Measurements from ENCODE around the gene PTPN23. TPM values are rescaled to one million over a fixed set of nuclear protein-coding genes. Genes with fewer than 3 reads are reported as not detected.

PTPN23 gene
- total and polyA plus RNA-seq, 2 donors from 2014 or later: 12.6 to 48.5 TPM

- H3K4me3 ChIP-seq (ENCODE audit: low read length in 3 of 3): no peak overlapping the region
- DNase-seq: no peak
- TF ChIP-seq, protein P1, sequence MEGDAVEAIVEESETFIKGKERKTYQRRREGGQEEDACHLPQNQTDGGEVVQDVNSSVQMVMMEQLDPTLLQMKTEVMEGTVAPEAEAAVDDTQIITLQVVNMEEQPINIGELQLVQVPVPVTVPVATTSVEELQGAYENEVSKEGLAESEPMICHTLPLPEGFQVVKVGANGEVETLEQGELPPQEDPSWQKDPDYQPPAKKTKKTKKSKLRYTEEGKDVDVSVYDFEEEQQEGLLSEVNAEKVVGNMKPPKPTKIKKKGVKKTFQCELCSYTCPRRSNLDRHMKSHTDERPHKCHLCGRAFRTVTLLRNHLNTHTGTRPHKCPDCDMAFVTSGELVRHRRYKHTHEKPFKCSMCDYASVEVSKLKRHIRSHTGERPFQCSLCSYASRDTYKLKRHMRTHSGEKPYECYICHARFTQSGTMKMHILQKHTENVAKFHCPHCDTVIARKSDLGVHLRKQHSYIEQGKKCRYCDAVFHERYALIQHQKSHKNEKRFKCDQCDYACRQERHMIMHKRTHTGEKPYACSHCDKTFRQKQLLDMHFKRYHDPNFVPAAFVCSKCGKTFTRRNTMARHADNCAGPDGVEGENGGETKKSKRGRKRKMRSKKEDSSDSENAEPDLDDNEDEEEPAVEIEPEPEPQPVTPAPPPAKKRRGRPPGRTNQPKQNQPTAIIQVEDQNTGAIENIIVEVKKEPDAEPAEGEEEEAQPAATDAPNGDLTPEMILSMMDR (IDR thresholded peaks at IDR 0.05; ENCODE audit: borderline replicate concordance, extremely low read depth, insufficient read depth): no peak
- no peaks in the 10 kb centered on the region for H3K9me3 ChIP-seq (ENCODE audit: control insufficient read depth in 2 of 3, insufficient read depth in 1 of 3, low read length in 3 of 3)
- FAIRE-seq: no peak
- H3K9ac ChIP-seq (ENCODE audit: low read length in 3 of 3): no peak overlapping the region
- no peaks in the 10 kb centered on the region for H3K27me3 ChIP-seq (ENCODE audit: control insufficient read depth, insufficient read depth, low read length)
- H3K4me1 ChIP-seq (ENCODE audit: control insufficient read depth in 2 of 3, insufficient read depth in 2 of 3, low read depth in 1 of 3, low read length in 3 of 3): peaks cover 0 to 11% (median 10%) of the 10 kb centered on the region in 3 donors
- peaks cover 0 to 19% (median 16%) of the 10 kb centered on the region in 3 donors for H3K36me3 ChIP-seq (ENCODE audit: control insufficient read depth in 2 of 3, insufficient read depth in 3 of 3, low read length in 3 of 3)
- intact Hi-C loops (cut with DNase I): no loop called here
- no peak overlapping the region for H3K27ac ChIP-seq (ENCODE audit: low read depth in 2 of 2, low read length in 2 of 2)
Measured at GRCh38 chr3:47434849-47435248, 54.0 kb downstream of the PTPN23 start.

DNA sequence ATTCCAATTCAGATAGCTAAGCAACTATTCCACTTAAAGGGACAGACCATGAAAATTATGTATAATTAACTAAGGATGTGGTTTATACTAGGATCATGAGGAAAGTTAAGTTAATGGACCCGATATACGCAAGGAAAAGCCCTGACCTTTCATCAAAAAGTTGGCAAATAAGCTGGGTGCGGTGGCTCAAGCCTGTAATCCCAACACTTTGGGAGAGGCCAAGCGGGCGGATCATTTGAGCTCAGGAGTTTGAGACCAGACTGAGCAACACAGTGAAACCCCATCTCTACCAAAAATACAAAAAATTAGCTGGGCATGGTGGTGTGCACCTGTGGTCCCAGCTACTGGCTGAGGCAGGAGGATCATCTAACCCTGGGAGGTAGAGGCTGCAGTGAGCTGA, 55.4 kb downstream of the PTPN23 start:
- peaks cover 0 to 11% (median 7%) of the 10 kb centered on the region in 3 donors for H3K4me1 ChIP-seq (ENCODE audit: control insufficient read depth in 2 of 3, insufficient read depth in 2 of 3, low read depth in 1 of 3, low read length in 3 of 3)
- H3K9me3 ChIP-seq (ENCODE audit: control insufficient read depth in 2 of 3, insufficient read depth in 1 of 3, low read length in 3 of 3): no peaks in the 10 kb centered on the region
- peaks cover 0 to 21% (median 21%) of the 10 kb centered on the region in 3 donors for H3K36me3 ChIP-seq (ENCODE audit: control insufficient read depth in 2 of 3, insufficient read depth in 3 of 3, low read length in 3 of 3)
- intact Hi-C loops (cut with DNase I): no loop called here
- H3K27ac ChIP-seq (ENCODE audit: low read depth in 2 of 2, low read length in 2 of 2): no peak overlapping the region
- TF ChIP-seq, protein P1 (IDR thresholded peaks at IDR 0.05; ENCODE audit: borderline replicate concordance, extremely low read depth, insufficient read depth): no peak
- FAIRE-seq: no peak
- H3K9ac ChIP-seq (ENCODE audit: low read length in 3 of 3): no peak overlapping the region
- H3K4me3 ChIP-seq (ENCODE audit: low read length in 3 of 3): no peak overlapping the region
- no peak for DNase-seq
- no peaks in the 10 kb centered on the region for H3K27me3 ChIP-seq (ENCODE audit: control insufficient read depth, insufficient read depth, low read length)

GRCh38 chr3:47440131-47440530, 59.3 kb downstream of the PTPN23 start:
- no peaks in the 10 kb centered on the region for H3K9me3 ChIP-seq (ENCODE audit: control insufficient read depth in 2 of 3, insufficient read depth in 1 of 3, low read length in 3 of 3)
- peaks cover 0 to 9% (median 8%) of the 10 kb centered on the region in 3 donors for H3K36me3 ChIP-seq (ENCODE audit: control insufficient read depth in 2 of 3, insufficient read depth in 3 of 3, low read length in 3 of 3)
- intact Hi-C loops (cut with DNase I): no loop called here
- H3K4me3 ChIP-seq (ENCODE audit: low read length in 3 of 3): no peak overlapping the region
- no peaks in the 10 kb centered on the region for H3K27me3 ChIP-seq (ENCODE audit: control insufficient read depth, insufficient read depth, low read length)
- H3K27ac ChIP-seq (ENCODE audit: low read depth in 2 of 2, low read length in 2 of 2): no peak overlapping the region
- peaks cover 0 to 23% (median 11%) of the 10 kb centered on the region in 3 donors for H3K4me1 ChIP-seq (ENCODE audit: control insufficient read depth in 2 of 3, insufficient read depth in 2 of 3, low read depth in 1 of 3, low read length in 3 of 3)
- DNase-seq (no peak), FAIRE-seq (no peak)
- H3K9ac ChIP-seq (ENCODE audit: low read length in 3 of 3): no peak overlapping the region
- TF ChIP-seq, protein P1 (IDR thresholded peaks at IDR 0.05; ENCODE audit: borderline replicate concordance, extremely low read depth, insufficient read depth): no peak
